ENCODE measurements around the gene THSD7B. TPM values are rescaled to one million over a fixed set of nuclear protein-coding genes. Genes with fewer than 3 reads are reported as not detected.
A peak's percentile ranks its signal among the peaks of the same experiment; 100 is the strongest.
"Not testable (repeated sequence)": the region's sequence is repeated elsewhere in the genome, so short reads cannot be mapped to it uniquely, and the experiment has no call there.

THSD7B gene
- total RNA-seq, 1 donor from 2014 or later: 0.45 TPM

DNA sequence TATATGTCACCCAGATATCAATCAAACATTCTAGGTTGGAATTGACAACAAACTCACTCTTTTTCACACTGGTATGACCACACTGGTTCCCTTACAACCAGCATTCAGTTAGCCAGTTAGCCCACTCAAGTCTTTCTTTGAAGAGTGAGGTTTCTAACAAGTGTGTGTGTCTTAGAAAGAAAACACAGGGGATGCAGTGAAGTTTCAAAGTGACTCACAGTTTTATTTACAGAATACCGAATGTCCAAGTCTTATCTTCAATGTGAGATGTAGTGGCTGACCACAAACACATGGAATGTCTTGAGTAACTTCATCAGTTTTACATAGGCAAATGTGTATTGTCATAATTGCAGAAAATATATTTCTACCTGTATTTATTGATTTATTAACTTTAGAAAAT lies 924.2 kb downstream of the THSD7B start:
- ATAC-seq (no peak), DNase-seq (no peak)
- intact Hi-C loops (cut with micrococcal nuclease): no loop called here

DNA sequence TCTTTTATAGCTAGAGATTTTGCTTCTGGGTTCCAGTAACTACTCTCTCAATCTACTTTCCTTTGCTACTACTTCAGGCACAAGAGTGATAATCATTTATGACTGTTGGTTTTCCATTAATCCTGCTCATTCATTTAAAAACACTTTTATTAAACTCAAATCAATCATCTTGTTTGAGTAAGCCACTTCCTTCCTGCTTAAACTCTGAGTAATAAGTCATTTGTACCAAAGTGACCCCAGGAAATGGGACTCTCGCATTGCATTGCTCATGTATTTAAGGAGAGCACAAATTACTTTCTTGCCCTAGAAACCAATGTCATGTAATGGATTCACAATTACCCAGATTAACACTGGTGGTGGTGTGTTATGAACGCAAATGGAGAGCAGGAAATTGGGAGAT lies 928.2 kb downstream of the THSD7B start:
- intact Hi-C loops (cut with micrococcal nuclease): no loop called here
- no peak for ATAC-seq
- DNase-seq: no peak

DNA sequence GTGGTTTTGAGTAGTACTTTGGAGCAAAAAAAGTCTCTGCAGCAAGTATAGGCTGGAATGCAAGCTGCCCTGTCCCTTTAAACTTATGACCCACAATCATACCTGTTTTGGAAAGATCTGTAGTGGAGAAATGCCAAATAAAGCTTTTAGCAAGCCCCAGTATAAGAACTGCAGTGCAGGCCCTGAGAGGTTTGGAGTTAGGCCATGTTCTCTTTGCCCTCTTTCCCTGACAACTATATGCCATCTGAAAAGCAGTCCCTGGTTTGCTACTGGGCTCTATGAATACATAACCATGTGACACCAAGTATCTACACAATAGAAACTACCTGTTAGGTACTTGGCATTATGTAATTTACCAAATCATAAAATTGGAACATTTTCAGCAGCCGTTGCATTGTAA lies 931.6 kb downstream of the THSD7B start:
- DNase-seq: no peak
- peak; percentile 69 for ATAC-seq

DNA sequence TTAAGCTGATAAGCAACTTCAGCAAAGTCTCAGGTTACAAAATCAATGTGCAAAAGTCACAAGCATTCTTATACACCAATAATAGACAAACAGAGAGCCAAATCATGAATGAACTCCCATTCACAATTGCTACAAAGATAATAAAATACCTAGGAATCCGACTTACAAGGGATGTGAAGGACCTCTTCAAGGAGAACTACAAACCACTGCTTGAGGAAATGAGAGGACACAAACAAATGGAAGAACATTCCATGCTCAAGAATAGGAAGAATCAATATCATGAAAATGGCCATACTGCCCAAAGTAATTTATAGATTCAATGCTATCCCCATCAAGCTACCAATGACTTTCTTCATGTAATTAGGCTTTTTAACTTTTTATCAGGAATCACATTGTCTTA lies 934.9 kb downstream of the THSD7B start:
- DNase-seq; ATAC-seq; intact Hi-C loops (cut with micrococcal nuclease): not testable (repeated sequence)

More for the DNA sequence above, 931.6 kb downstream of the THSD7B start:
- intact Hi-C loops (cut with micrococcal nuclease): no loop called here

DNA sequence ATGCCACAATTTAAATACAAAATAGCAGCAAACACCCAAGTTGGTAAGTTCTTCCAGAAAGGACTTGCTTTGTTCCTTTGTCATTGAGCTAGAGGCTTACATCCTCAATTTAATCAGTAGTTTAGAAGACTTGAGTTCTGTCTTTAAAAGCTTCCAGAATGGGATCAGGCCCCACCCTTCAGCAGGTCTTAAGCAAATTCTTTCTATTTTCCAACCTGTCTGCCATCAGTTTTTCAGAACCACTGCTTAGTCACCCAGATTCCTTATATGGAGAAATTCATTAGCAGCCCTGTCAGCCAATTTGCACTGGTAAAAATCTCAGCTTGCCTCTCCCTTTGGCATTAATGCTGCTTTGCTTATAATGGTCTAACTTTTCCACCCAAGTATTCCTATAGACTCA lies 935.3 kb downstream of the THSD7B start:
- intact Hi-C loops (cut with micrococcal nuclease): no loop called here
- DNase-seq (no peak), ATAC-seq (no peak)

DNA sequence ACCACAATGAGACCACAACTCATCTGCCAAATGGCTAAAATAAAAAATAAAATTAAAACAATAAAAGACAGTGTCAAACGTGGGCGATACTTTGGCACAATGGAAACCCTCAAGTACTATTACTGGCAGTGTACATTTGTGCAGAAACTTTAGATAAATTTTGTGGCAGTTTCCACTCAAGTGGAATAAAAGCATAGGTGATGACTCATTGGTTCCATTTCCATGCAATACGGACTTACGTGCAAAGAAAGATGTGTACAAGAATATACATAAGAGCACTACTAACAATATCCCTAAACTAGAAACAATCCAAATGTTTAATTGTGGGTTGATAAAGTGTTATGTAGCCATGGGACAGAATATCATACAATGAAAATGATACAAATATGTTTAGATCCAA lies 940.0 kb downstream of the THSD7B start:
- intact Hi-C loops (cut with micrococcal nuclease): no loop called here
- no peak for DNase-seq
- ATAC-seq: no peak

DNA sequence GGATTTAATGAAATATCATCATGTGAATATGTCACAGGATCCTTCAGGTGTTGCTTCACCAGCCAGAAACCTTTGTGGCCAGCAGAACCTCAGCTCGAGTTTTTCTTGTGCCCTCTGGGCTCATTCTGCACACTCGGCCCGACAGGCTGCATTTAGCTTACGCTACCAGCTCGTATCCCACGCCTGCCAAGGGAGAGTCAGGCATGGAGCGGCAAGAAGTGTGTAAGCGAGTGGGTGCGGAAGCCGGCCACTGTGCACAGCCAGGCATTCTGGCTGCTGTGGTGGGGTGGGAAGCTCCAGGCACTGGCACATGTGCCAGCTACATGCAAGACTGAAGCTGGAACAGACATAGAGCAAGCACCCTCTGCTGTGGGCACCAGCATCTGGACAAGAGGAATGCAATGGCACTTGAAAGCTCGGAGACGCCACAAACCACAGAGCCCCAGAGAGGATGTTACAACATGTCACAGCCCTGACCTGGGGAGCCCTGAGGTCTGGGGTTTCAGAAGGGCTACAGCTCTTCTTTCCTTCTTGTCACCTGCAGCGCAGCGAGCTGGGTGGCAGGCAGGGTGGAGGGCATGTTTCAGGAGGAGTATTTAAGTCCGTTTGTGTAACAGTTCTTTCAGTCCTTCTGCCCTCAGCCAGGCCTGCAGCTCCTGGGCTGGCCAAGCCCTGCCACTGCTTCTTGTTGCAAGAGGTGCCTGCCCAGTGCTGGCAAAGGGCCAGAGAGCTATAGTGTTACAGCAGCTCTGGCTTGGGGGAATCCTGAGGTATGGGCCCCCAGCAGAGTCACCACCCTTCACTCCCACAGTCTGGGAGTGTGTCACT lies 941.7 kb downstream of the THSD7B start:
- DNase-seq (peak; percentile 30), ATAC-seq (no peak)
- intact Hi-C loops (cut with micrococcal nuclease): no loop called here

DNA sequence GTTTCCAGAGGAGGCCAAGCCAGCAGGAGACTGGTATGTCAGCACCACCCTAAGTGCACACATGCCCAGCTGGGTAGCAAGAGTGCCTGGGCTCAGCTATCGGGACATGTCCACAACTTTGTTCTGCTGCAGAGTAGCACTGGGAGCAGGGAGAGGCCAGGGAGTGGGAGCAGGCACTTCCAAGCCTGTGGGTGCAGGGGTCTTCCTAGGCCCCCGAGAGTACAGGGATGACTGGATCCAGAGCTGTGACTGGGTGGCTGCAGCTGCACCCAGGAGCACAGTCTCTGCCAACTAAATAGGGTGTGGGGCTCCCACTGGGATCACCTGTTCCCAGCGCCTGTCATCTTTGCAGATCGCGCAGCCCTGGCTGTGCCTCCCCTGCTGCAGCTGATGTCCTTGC lies 943.0 kb downstream of the THSD7B start:
- intact Hi-C loops (cut with micrococcal nuclease): no loop called here
- no peak for DNase-seq
- ATAC-seq: no peak

DNA sequence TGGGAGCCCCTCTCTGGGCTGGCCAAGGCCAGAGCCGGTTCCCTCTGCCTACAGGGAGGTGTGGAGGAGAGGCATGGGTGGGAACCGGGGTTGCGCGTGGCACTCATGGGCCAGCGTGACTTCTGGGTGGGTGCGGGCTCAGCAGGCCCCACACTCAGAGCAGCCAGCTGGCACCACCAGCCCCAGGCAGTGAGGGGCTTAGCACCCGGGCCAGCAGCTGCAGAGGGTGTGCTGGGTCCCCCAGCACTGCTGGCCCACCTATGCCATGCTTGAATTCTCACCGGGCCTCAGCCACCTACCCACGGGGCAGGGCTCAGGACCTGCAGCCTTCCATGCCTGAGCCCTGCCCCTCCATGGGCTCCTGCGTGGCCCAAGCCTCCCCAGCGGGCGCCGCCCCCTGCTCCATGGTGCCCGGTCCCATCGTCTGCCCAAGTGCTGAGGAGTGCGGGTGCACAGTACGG lies 950.4 kb downstream of the THSD7B start:
- DNase-seq (no peak), ATAC-seq (no peak)
- intact Hi-C loops (cut with micrococcal nuclease): no loop called here

DNA sequence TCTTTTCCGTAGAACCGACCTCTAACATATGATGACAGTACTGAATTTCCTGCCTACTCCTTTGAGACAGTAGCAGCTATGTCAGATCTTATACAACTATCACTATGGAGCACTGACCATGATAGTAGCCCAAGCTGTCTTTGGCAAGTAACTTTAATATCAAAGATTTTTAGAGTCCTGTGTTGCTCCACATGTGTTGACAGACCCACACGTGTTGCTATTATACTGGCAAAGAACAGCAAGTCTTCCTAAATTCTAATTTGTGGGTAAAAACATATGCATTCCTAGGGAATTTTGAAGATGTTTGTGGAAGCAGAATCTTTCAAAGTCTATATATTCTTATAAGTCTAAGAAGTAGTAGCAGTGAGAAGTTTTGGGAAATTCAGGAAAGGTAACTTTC lies 953.4 kb downstream of the THSD7B start:
- no peak for ATAC-seq
- intact Hi-C loops (cut with micrococcal nuclease): no loop called here
- DNase-seq: no peak

DNA sequence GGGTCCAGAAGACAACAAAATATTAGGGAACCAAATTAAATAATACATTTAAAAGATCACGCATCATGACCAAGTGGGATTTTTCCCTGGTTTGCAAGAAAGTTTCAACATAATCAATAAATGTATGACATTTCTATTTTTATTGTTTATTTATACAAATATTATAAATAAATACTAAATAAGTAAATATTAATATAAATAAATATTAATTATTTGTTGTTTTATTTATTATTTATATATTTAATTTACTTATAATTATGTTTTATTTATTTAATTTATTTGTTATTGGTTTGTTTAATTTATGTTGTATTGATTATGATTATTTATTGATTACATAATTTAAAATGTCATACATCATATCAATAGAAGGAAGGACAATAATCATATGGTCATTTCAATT lies 956.4 kb downstream of the THSD7B start:
- intact Hi-C loops (cut with micrococcal nuclease): no loop called here
- ATAC-seq: no peak

DNA sequence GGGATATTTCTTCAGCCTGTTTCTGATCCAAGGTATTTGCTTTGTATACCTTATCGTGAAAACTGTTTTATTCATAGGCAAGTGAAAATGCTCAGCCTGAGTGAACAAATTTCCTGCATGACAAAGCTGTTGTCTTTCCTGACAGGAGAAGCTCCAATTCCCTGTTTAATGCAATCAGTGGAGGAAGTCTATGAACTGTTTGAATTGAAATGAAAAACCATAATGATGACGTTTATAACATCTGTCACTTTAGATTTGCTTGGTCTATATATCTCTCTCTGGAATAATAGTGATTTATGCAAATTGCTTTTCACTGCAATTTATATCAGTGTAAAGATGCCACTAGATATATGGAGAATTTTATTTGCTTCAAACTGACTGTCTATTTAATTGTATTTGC lies 959.6 kb downstream of the THSD7B start:
- no peak for DNase-seq
- no peak for ATAC-seq
- intact Hi-C loops (cut with micrococcal nuclease): no loop called here

More for the DNA sequence above, 956.4 kb downstream of the THSD7B start:
- no peak for DNase-seq
